Mammary epithelial cell (primary cell): ENCODE measurements around the gene DPYSL4.

ENCODE experiments used
- CTCF ChIP-seq, 2 donors: IDR thresholded peaks in 1 of 2; conservative IDR thresholded peaks in 1 of 2; 2 replicates each; pipeline ENCODE4 v1.5.1; 2011 to 2012; ENCODE audit warnings: inconsistent platforms in 2 of 2, low read length in 2 of 2, mild to moderate bottlenecking in 2 of 2, control low read depth in 1 of 2, low read depth in 1 of 2; ENCODE audit not compliant: insufficient read depth in 1 of 2; ENCODE audit errors: extremely low read depth in 1 of 2
- EZH2 ChIP-seq: IDR thresholded peaks from 2 replicates; pipeline ENCODE4 v1.6.1; 2012; ENCODE audit warnings: low read length, inconsistent platforms, borderline replicate concordance

DNA sequence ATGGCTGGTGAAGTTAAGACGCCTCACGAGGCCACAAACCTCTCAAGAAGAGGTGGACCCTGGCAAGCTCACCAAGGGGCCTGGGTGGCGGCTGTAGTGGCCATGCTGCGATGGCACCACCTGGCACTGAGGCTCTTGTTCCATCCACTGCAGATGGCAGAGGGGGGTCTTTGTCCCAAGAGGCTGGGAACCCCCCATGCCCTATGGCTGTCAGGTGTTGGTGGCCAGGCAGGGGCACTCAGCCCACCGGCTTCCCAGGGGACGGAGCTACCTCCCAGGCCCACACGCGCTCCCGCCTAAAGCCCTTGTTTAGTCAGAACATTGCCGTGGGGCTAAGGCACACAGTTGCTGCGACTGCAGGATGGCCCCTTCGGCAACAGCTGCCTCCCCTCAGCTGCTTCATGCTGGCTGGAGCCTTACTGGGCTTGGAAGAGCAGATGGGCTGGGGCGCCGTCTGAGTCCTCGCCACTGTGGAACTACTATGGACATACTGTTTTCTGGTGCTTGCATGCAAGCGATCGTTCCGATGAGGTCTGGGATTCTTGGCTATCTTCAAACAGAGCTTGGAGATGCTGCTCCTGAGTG, 46.8 kb downstream of the DPYSL4 start:
- TF ChIP-seq CTCF (conservative IDR thresholded peaks at IDR 0.05 in 1 of 2, IDR thresholded peaks at IDR 0.05 in 1 of 2; ENCODE audit: extremely low read depth in 1 of 2, insufficient read depth in 1 of 2, low read depth in 1 of 2, low read length in 2 of 2) (no peak), EZH2 (no peak)
